PC-9 (cell line): ENCODE data around the gene GNAQ. TPM values are rescaled to one million over a fixed set of nuclear protein-coding genes. Genes with fewer than 3 reads are reported as not detected.

Source experiments
- BruUV-seq: library from RNA; stranded (reverse); fragments of 400-500 nt; replicated peaks from 2 replicates; lab custom pipeline; 2021; lab: Mats Ljungman, UMichigan
- CTCF ChIA-PET: fragments of 300-600 bp; sonication (Branson Sonifier 250); formaldehyde crosslinking; loops from one replicate; lab custom pipeline; 2022; ENCODE audit warnings: antibody characterized with exemption; lab: Charles Lee
- POLR2A ChIA-PET: fragments of 300-600 bp; sonication (Branson Sonifier 250); formaldehyde crosslinking; loops from one replicate; lab custom pipeline; 2022; ENCODE audit warnings: antibody characterized with exemption; ENCODE audit not compliant: unreplicated experiment; lab: Charles Lee
- DNase-seq, 2 experiments: peaks; one replicate each; pipeline versions ENCODE4 v3.0.0 to v3.0.0-alpha.2; 2015 to 2022; ENCODE audit warnings: mixed read lengths in 1 of 2
- H2AFZ ChIP-seq: fragments of 200-600 bp; sonication (generic); 2 replicates; pipeline ENCODE4 v1.8.1; 2017; ENCODE audit warnings: antibody characterized with exemption
- H3F3A ChIP-seq: fragments of 200-600 bp; sonication (generic); 2 replicates; pipeline ENCODE4 v1.8.1; 2017; ENCODE audit warnings: antibody characterized with exemption, mild to moderate bottlenecking, low read depth; ENCODE audit not compliant: insufficient read depth
- H3K27ac ChIP-seq: fragments of 200-600 bp; sonication (generic); 2 replicates; pipeline ENCODE4 v1.6.1; 2016; ENCODE audit warnings: mixed run types
- H3K27me3 ChIP-seq: fragments of 200-600 bp; sonication (generic); 2 replicates; pipeline ENCODE4 v1.6.1; 2016; ENCODE audit warnings: low read depth, mixed run types; ENCODE audit not compliant: insufficient read depth
- H3K36me3 ChIP-seq: fragments of 200-600 bp; sonication (generic); 2 replicates; pipeline ENCODE4 v1.6.1; 2016; ENCODE audit warnings: low read depth, mixed run types
- H3K4me1 ChIP-seq: fragments of 200-600 bp; sonication (generic); replicated peaks from 2 replicates; pipeline ENCODE4 v1.6.1; 2016; ENCODE audit warnings: mixed run types; ENCODE audit not compliant: insufficient read depth
- H3K4me2 ChIP-seq: fragments of 200-600 bp; sonication (generic); 2 replicates; pipeline ENCODE4 v1.6.1; 2017; ENCODE audit warnings: mixed run types
- H3K4me3 ChIP-seq: fragments of 200-600 bp; sonication (generic); 2 replicates; pipeline ENCODE4 v1.6.1; 2016; ENCODE audit warnings: mixed run types
- H3K79me2 ChIP-seq: fragments of 200-600 bp; sonication (generic); 2 replicates; pipeline ENCODE4 v1.6.1; 2017; ENCODE audit warnings: low read depth, mixed run types
- H3K9me2 ChIP-seq: fragments of 200-600 bp; sonication (generic); 2 replicates; pipeline ENCODE4 v1.8.1; 2017; ENCODE audit warnings: mild to moderate bottlenecking; ENCODE audit not compliant: insufficient read depth
- H3K9me3 ChIP-seq: fragments of 200-600 bp; sonication (generic); 2 replicates; pipeline ENCODE4 v1.8.1; 2016; ENCODE audit warnings: low read depth; ENCODE audit not compliant: insufficient read depth
- H4K20me1 ChIP-seq: fragments of 200-600 bp; sonication (generic); 2 replicates; pipeline ENCODE4 v1.8.1; 2017; ENCODE audit not compliant: insufficient read depth
- EZH2 ChIP-seq: fragments of 200-600 bp; sonication (generic); IDR thresholded peaks from 2 replicates; pipeline ENCODE4 v1.8.0; 2017; ENCODE audit warnings: antibody characterized with exemption, low read depth
- intact Hi-C: fragments of 100-400 bp; cut with micrococcal nuclease; formaldehyde crosslinking; loops from one replicate; pipeline ENCODE4 v1.10.0; 2022; ENCODE audit not compliant: unreplicated experiment
- total RNA-seq: library from RNA; stranded (reverse); gene quantifications from 2 replicates; pipeline ENCODE4 v1.2.3, GENCODE V29; 2021
- TF ChIP-seq, protein P1 (sequence below): fragments of 200-600 bp; sonication (generic); conservative IDR thresholded peaks from 2 replicates; pipeline ENCODE4 v1.6.1; 2017; ENCODE audit warnings: mixed run types, antibody characterized with exemption, mild to moderate bottlenecking, moderate library complexity

Gene GNAQ
- total RNA-seq, 1 experiment from 2014 or later = 51.6 TPM

DNA sequence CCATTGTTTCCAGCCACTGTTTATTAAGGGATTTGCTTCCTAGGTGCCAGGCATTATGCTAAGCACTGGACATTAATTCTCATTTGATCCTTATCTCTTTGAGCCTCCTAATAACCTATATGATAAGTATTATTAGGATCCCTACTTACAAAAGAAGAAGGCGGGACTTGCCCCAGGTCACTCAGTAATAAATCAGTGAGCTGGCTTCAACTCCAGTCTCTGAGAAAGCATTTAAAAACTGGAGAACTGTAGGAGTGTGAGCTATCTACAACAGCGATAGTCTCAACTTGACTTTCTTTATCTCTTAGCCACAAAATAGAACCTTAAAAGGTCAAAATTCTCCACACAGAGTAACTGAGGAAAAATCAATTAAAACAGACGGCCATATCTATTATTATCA, 155.0 kb downstream of the GNAQ start:
- DNase-seq = no peak
- no TSS peak for BruUV-seq

DNA sequence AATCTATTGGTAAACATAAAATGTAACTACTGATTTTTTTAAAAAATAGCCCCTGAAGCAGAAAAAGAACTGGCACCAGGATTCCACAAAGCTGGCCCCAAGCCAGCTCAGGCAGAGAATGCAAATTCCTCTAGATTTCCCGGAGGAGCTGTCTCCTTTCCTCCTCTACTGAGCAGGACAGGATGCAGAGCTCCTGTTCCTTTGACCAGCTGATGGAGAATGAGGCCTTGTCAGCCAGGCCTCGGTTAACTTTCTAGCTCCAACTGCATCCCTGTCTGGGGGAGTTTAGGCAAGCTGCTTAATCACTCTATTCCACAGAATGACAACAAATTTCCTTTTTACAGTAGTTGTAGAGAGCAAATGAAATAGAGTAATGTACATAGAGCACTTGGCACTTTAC, 155.5 kb downstream of the GNAQ start:
- Histone ChIP-seq H4K20me1 (no peaks in the 10 kb centered on the region), H3F3A (peaks cover 29% of the 10 kb centered on the region), H2AFZ (no peak overlapping the region), H3K4me1 (peaks cover 33% of the 10 kb centered on the region), H3K36me3 (no peaks in the 10 kb centered on the region), H3K9me3 (no peaks in the 10 kb centered on the region), H3K4me2 (no peak overlapping the region), H3K27me3 (no peaks in the 10 kb centered on the region), H3K27ac (no peak overlapping the region), H3K4me3 (no peak overlapping the region), H3K79me2 (peaks cover 37% of the 10 kb centered on the region), H3K9me2 (no peaks in the 10 kb centered on the region)
- TF ChIP-seq, protein P1, sequence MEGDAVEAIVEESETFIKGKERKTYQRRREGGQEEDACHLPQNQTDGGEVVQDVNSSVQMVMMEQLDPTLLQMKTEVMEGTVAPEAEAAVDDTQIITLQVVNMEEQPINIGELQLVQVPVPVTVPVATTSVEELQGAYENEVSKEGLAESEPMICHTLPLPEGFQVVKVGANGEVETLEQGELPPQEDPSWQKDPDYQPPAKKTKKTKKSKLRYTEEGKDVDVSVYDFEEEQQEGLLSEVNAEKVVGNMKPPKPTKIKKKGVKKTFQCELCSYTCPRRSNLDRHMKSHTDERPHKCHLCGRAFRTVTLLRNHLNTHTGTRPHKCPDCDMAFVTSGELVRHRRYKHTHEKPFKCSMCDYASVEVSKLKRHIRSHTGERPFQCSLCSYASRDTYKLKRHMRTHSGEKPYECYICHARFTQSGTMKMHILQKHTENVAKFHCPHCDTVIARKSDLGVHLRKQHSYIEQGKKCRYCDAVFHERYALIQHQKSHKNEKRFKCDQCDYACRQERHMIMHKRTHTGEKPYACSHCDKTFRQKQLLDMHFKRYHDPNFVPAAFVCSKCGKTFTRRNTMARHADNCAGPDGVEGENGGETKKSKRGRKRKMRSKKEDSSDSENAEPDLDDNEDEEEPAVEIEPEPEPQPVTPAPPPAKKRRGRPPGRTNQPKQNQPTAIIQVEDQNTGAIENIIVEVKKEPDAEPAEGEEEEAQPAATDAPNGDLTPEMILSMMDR = no peak
- TF ChIP-seq EZH2 = no peak
- ChIA-PET CTCF (interaction anchor here (0.6 kb wide), 2 partner anchors 110 to 402 kb away, joined by 3 read pairs; no protein-coding TSS in a partner anchor), POLR2A (interaction anchor here (0.6 kb wide), 1 partner anchor 16 kb away, joined by 3 read pairs; no protein-coding TSS in a partner anchor)
- no TSS peak for BruUV-seq
- DNase-seq = peak in 1 of 2 experiments; percentile 14
- intact Hi-C loops = no loop called here

More for the DNA sequence above, 155.0 kb downstream of the GNAQ start:
- H3K4me2 ChIP-seq = no peak overlapping the region
- POLR2A ChIA-PET = no interaction called here
- intact Hi-C loops = no loop called here
- no peaks in the 10 kb centered on the region for H3K36me3 ChIP-seq
- peaks cover 33% of the 10 kb centered on the region for H3K4me1 ChIP-seq
- H3K79me2 ChIP-seq = peaks cover 42% of the 10 kb centered on the region
- H2AFZ ChIP-seq = no peak overlapping the region
- no peaks in the 10 kb centered on the region for H3K27me3 ChIP-seq
- H4K20me1 ChIP-seq = no peaks in the 10 kb centered on the region
- no peaks in the 10 kb centered on the region for H3K9me3 ChIP-seq
- no peak overlapping the region for H3K4me3 ChIP-seq
- CTCF ChIA-PET = no interaction called here
- no peaks in the 10 kb centered on the region for H3K9me2 ChIP-seq
- no peak overlapping the region for H3K27ac ChIP-seq
- TF ChIP-seq, protein P1 = no peak
- TF ChIP-seq EZH2 = no peak
- H3F3A ChIP-seq = peaks cover 29% of the 10 kb centered on the region

DNA sequence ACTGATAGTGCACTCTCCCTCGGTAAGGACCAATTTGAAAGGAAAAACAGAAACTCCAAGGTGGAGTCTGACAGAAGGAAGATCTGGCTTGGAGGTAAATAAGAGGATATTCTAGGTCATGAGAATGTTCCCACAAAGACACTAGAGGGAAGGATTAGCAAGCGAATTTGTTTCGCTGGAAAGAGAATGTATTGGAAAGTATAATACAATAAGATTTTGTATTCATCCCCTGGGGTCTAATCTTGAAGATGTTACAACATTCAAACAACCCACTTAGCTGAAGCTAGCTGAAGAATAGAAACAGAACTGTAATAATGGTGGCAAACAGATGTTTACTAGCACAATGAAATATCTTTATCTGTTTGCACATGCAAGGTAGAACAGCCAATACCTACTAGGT, 158.7 kb downstream of the GNAQ start:
- Histone ChIP-seq H3K4me1 (peaks cover 1% of the 10 kb centered on the region), H4K20me1 (no peaks in the 10 kb centered on the region), H3K4me3 (no peak overlapping the region), H2AFZ (no peak overlapping the region), H3K36me3 (no peaks in the 10 kb centered on the region), H3K9me2 (no peaks in the 10 kb centered on the region), H3F3A (no peaks in the 10 kb centered on the region), H3K27ac (no peak overlapping the region), H3K9me3 (no peaks in the 10 kb centered on the region), H3K79me2 (peaks cover 22% of the 10 kb centered on the region), H3K27me3 (no peaks in the 10 kb centered on the region), H3K4me2 (no peak overlapping the region)
- no TSS peak for BruUV-seq
- ChIA-PET POLR2A (no interaction called here), CTCF (no interaction called here)
- no peak for DNase-seq
- intact Hi-C loops = no loop called here
- TF ChIP-seq EZH2 = no peak
- TF ChIP-seq, protein P1 = no peak
